MCF 10A (cell line): ENCODE measurements around the gene IRF4. TPM values are rescaled to one million over a fixed set of nuclear protein-coding genes. Genes with fewer than 3 reads are reported as not detected.

ENCODE experiments used
- BruUV-seq: library from RNA; stranded (reverse); fragments of 400-500 nt; replicated peaks from 2 replicates; lab custom pipeline; 2021; lab: Mats Ljungman, UMichigan
- CTCF ChIA-PET: fragments of 300-600 bp; sonication (Branson Sonifier 250); formaldehyde crosslinking; extraction: SDS; loops from one replicate; lab custom pipeline; 2021; ENCODE audit warnings: antibody characterized with exemption, inconsistent platforms; lab: Yijun Ruan, JAX
- POLR2A ChIA-PET: fragments of 300-600, 350-650 bp; sonication (Branson Sonifier 250); formaldehyde crosslinking; extraction: SDS; loops from one replicate; lab custom pipeline; 2020; ENCODE audit warnings: antibody characterized with exemption, inconsistent platforms; lab: Yijun Ruan, JAX
- DNase-seq: peaks from one replicate; pipeline ENCODE4 v3.0.0-alpha.2; 2018; ENCODE audit not compliant: unreplicated experiment
- H3K27ac Mint-ChIP-seq: one replicate; pipeline ENCODE4 v1.8.0; 2022; ENCODE audit warnings: mild to moderate bottlenecking, low read depth, mixed read lengths; ENCODE audit not compliant: unreplicated experiment
- H3K27me3 Mint-ChIP-seq: one replicate; pipeline ENCODE4 v1.8.0; 2022; ENCODE audit warnings: mixed read lengths; ENCODE audit not compliant: insufficient read depth, unreplicated experiment
- H3K36me3 Mint-ChIP-seq: one replicate; pipeline ENCODE4 v1.8.0; 2022; ENCODE audit warnings: mild to moderate bottlenecking, moderate library complexity, mixed read lengths; ENCODE audit not compliant: insufficient read depth, unreplicated experiment
- H3K4me1 Mint-ChIP-seq: one replicate; pipeline ENCODE4 v1.8.0; 2022; ENCODE audit warnings: mixed read lengths; ENCODE audit not compliant: insufficient read depth, unreplicated experiment
- H3K4me3 Mint-ChIP-seq: one replicate; pipeline ENCODE4 v1.8.0; 2022; ENCODE audit warnings: mild to moderate bottlenecking, moderate library complexity, mixed read lengths; ENCODE audit not compliant: unreplicated experiment
- H3K9me3 Mint-ChIP-seq: one replicate; pipeline ENCODE4 v1.8.0; 2022; ENCODE audit warnings: mixed read lengths; ENCODE audit not compliant: unreplicated experiment
- CTCF ChIP-seq: fragments of 200-600 bp; IDR thresholded peaks from one replicate; pipeline ENCODE4 v1.8.0; 2022; ENCODE audit warnings: antibody characterized with exemption, mild to moderate bottlenecking; ENCODE audit not compliant: unreplicated experiment
- intact Hi-C: fragments of 100-400 bp; cut with micrococcal nuclease; formaldehyde crosslinking; loops from 2 replicates; pipeline ENCODE4 v1.14.1; 2022
- total RNA-seq: library from RNA; stranded (reverse); gene quantifications from 2 replicates; pipeline ENCODE4 v1.2.3, GENCODE V29; 2022

Gene IRF4
- total RNA-seq, 1 experiment from 2014 or later: not detected

GRCh38 chr6:348860-349396, 42.6 kb upstream of the IRF4 start:
- no peak for DNase-seq
- intact Hi-C loops: no loop called here
- POLR2A ChIA-PET: interaction anchor here (1.1 kb wide), 1 partner anchor 9 kb away, joined by 5 read pairs; no protein-coding TSS in a partner anchor
- H3K27me3 Mint-ChIP-seq: no peaks in the 10 kb centered on the region
- TF ChIP-seq CTCF: no peak
- no peaks in the 10 kb centered on the region for H3K4me1 Mint-ChIP-seq
- no peak overlapping the region for H3K27ac Mint-ChIP-seq
- peaks cover 27% of the 10 kb centered on the region for H3K36me3 Mint-ChIP-seq
- BruUV-seq: no TSS peak
- H3K4me3 Mint-ChIP-seq: no peak overlapping the region
- CTCF ChIA-PET: interaction anchor here (1.0 kb wide), 1 partner anchor 14 kb away, joined by 4 read pairs; no protein-coding TSS in a partner anchor
- H3K9me3 Mint-ChIP-seq: no peaks in the 10 kb centered on the region

- BruUV-seq: no TSS peak
- ChIA-PET POLR2A (interaction anchor here (0.7 to 1.1 kb wide), 4 partner anchors 10 to 34 kb away, joined by 3 to 5 read pairs (median 4); no protein-coding TSS in a partner anchor), CTCF (interaction anchor here (0.6 to 1.0 kb wide), 2 partner anchors 14 to 138 kb away, joined by 4 read pairs; no protein-coding TSS in a partner anchor)
- no peak for DNase-seq
- Mint-ChIP-seq H3K4me1 (no peaks in the 10 kb centered on the region), H3K27ac (no peak overlapping the region), H3K27me3 (no peaks in the 10 kb centered on the region), H3K36me3 (peaks cover 27% of the 10 kb centered on the region), H3K4me3 (no peak overlapping the region), H3K9me3 (no peaks in the 10 kb centered on the region)
- no peak for TF ChIP-seq CTCF
- intact Hi-C loops: no loop called here
These were observed 42.0 kb upstream of the IRF4 start for GRCh38 chr6:349491-349921.

GRCh38 chr6:350371-350770, 41.2 kb upstream of the IRF4 start:
- ChIA-PET POLR2A (interaction anchor here (1.0 to 1.1 kb wide), 2 partner anchors 11 to 12 kb away, joined by 3 to 4 read pairs; no protein-coding TSS in a partner anchor), CTCF (interaction anchor here (3.3 kb wide), 1 partner anchor 12 kb away, joined by 16 read pairs; no protein-coding TSS in a partner anchor)
- Mint-ChIP-seq H3K27ac (no peak overlapping the region), H3K4me3 (no peak overlapping the region), H3K4me1 (no peaks in the 10 kb centered on the region), H3K36me3 (peaks cover 27% of the 10 kb centered on the region), H3K9me3 (no peaks in the 10 kb centered on the region), H3K27me3 (no peaks in the 10 kb centered on the region)
- DNase-seq: no peak
- BruUV-seq: no TSS peak
- TF ChIP-seq CTCF: no peak
- intact Hi-C loops: no loop called here

GRCh38 chr6:351011-351866, 40.3 kb upstream of the IRF4 start:
- DNase-seq: no peak
- Mint-ChIP-seq H3K4me1 (no peaks in the 10 kb centered on the region), H3K27ac (no peak overlapping the region), H3K27me3 (no peaks in the 10 kb centered on the region), H3K4me3 (no peak overlapping the region), H3K36me3 (peaks cover 22% of the 10 kb centered on the region), H3K9me3 (no peaks in the 10 kb centered on the region)
- TF ChIP-seq CTCF: no peak
- ChIA-PET POLR2A (interaction anchor here (0.9 kb wide), 1 partner anchor 10 kb away, joined by 4 read pairs; no protein-coding TSS in a partner anchor), CTCF (interaction anchor here (0.6 to 3.3 kb wide), 4 partner anchors 10 to 24 kb away, joined by 3 to 16 read pairs (median 3); no protein-coding TSS in a partner anchor)
- TSS peak; percentile 54 for BruUV-seq
- intact Hi-C loops: no loop called here
